ENCODE results near the gene C1orf198. TPM values are rescaled to one million over a fixed set of nuclear protein-coding genes. Genes with fewer than 3 reads are reported as not detected.

Gene C1orf198
- total RNA-seq, 1 donor from 2014 or later, result 225 TPM

- peaks cover 0 to 6% of the 10 kb centered on the region in 2 donors for H3K4me1 ChIP-seq
- H3K27me3 ChIP-seq, result no peaks in the 10 kb centered on the region
- no peaks in the 10 kb centered on the region for H3K9me3 ChIP-seq
- H3K27ac ChIP-seq, result no peak overlapping the region
- intact Hi-C loops (cut with DNase I), result no loop called here
- DNase-seq (ENCODE audit: low spot score in 2 of 2), result no peak
- TF ChIP-seq, protein P1, sequence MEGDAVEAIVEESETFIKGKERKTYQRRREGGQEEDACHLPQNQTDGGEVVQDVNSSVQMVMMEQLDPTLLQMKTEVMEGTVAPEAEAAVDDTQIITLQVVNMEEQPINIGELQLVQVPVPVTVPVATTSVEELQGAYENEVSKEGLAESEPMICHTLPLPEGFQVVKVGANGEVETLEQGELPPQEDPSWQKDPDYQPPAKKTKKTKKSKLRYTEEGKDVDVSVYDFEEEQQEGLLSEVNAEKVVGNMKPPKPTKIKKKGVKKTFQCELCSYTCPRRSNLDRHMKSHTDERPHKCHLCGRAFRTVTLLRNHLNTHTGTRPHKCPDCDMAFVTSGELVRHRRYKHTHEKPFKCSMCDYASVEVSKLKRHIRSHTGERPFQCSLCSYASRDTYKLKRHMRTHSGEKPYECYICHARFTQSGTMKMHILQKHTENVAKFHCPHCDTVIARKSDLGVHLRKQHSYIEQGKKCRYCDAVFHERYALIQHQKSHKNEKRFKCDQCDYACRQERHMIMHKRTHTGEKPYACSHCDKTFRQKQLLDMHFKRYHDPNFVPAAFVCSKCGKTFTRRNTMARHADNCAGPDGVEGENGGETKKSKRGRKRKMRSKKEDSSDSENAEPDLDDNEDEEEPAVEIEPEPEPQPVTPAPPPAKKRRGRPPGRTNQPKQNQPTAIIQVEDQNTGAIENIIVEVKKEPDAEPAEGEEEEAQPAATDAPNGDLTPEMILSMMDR (IDR thresholded peaks at IDR 0.05), result no peak
- H3K36me3 ChIP-seq, result no peaks in the 10 kb centered on the region
- no peak overlapping the region for H3K4me3 ChIP-seq
Measured at GRCh38 chr1:230818901-230819300, 49.4 kb downstream of the C1orf198 start.

DNA sequence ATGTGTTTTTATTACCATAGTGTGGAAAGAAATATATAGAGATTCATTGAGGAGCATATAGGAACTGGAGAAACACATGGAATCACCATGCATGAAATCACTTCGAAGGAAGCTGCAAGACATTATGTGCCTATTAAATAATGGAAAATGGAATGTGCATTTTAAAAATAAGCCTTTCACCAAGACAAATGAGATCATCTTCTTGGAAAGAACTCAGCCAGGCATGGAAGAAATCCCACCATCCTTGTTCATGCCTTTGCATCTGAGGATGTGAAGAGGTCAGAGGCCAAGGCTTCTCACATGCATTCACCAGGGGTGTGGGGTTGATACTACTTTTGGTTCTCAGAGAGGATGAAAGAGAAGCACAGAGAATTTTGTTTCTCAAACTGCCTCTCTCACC lies 50.0 kb downstream of the C1orf198 start:
- no peak for DNase-seq (ENCODE audit: low spot score in 2 of 2)
- intact Hi-C loops (cut with DNase I), result no loop called here

GRCh38 chr1:230816018-230816417 lies 52.3 kb downstream of the C1orf198 start:
- intact Hi-C loops (cut with DNase I), result no loop called here
- Histone ChIP-seq H3K9me3 (peaks cover 0 to 12% of the 10 kb centered on the region in 2 donors), H3K36me3 (no peaks in the 10 kb centered on the region), H3K27ac (no peak overlapping the region), H3K27me3 (no peaks in the 10 kb centered on the region), H3K4me3 (no peak overlapping the region), H3K4me1 (no peaks in the 10 kb centered on the region)
- DNase-seq (ENCODE audit: low spot score in 2 of 2), result no peak
- TF ChIP-seq, protein P1 (IDR thresholded peaks at IDR 0.05), result no peak

More for the DNA sequence above, 50.0 kb downstream of the C1orf198 start:
- H3K9me3 ChIP-seq, result no peaks in the 10 kb centered on the region
- H3K36me3 ChIP-seq, result no peaks in the 10 kb centered on the region
- H3K4me1 ChIP-seq, result peaks cover 0 to 5% of the 10 kb centered on the region in 2 donors
- no peaks in the 10 kb centered on the region for H3K27me3 ChIP-seq
- no peak overlapping the region for H3K4me3 ChIP-seq
- TF ChIP-seq, protein P1 (IDR thresholded peaks at IDR 0.05), result no peak
- no peak overlapping the region for H3K27ac ChIP-seq

- no peak for DNase-seq (ENCODE audit: low spot score in 2 of 2)
- H3K27ac ChIP-seq, result no peak overlapping the region
- H3K36me3 ChIP-seq, result no peaks in the 10 kb centered on the region
- H3K9me3 ChIP-seq, result peaks cover 0 to 12% of the 10 kb centered on the region in 2 donors
- H3K27me3 ChIP-seq, result no peaks in the 10 kb centered on the region
- intact Hi-C loops (cut with DNase I), result no loop called here
- TF ChIP-seq, protein P1 (IDR thresholded peaks at IDR 0.05), result no peak
- H3K4me3 ChIP-seq, result no peak overlapping the region
- no peaks in the 10 kb centered on the region for H3K4me1 ChIP-seq
Measured at GRCh38 chr1:230814949-230815692, 53.2 kb downstream of the C1orf198 start.

- no peak overlapping the region for H3K27ac ChIP-seq
- H3K4me3 ChIP-seq, result no peak overlapping the region
- no peak for DNase-seq (ENCODE audit: low spot score in 2 of 2)
- H3K9me3 ChIP-seq, result peaks cover 0 to 12% of the 10 kb centered on the region in 2 donors
- H3K36me3 ChIP-seq, result no peaks in the 10 kb centered on the region
- intact Hi-C loops (cut with DNase I), result no loop called here
- no peaks in the 10 kb centered on the region for H3K27me3 ChIP-seq
- H3K4me1 ChIP-seq, result peaks cover 0 to 16% of the 10 kb centered on the region in 2 donors
- TF ChIP-seq, protein P1 (IDR thresholded peaks at IDR 0.05), result no peak
Measured at GRCh38 chr1:230812568-230812967, 55.8 kb downstream of the C1orf198 start.
